ENCODE results near the gene PROC. TPM values are rescaled to one million over a fixed set of nuclear protein-coding genes. Genes with fewer than 3 reads are reported as not detected.

PROC gene
- total and polyA plus RNA-seq, 9 of the 15 experiments (the other 6 are each of a cell fraction or from before 2014, with no cell fraction given), result not detected

GRCh38 chr2:127434515-127434914 lies 16.3 kb downstream of the PROC start:
- in situ Hi-C loops (cut with MboI) (no loop called here), intact Hi-C loops (cut with micrococcal nuclease) (no loop called here)
- 18% methylated on average over 6 of the region's 6 CpGs for WGBS (ENCODE audit: insufficient coverage, low coverage, missing lambda C conversion rate)
- Histone ChIP-seq H3K9me3 (replicated peaks; ENCODE audit: control insufficient read depth, insufficient read depth, low read depth, low read length) (no peaks in the 10 kb centered on the region), H3K9ac (ENCODE audit: insufficient read depth in 1 of 2, low read depth in 2 of 2, low read length in 2 of 2) (no peak overlapping the region), H3K9me1 (ENCODE audit: control insufficient read depth, insufficient read depth, low read length) (no peaks in the 10 kb centered on the region), H3K79me2 (ENCODE audit: control insufficient read depth, insufficient read depth, low read length) (no peaks in the 10 kb centered on the region), H3K4me2 (ENCODE audit: insufficient read depth, low read length) (no peak overlapping the region), H2AFZ (ENCODE audit: low read depth, low read length) (no peak overlapping the region), H3K36me3 (ENCODE audit: control insufficient read depth, insufficient read depth, low read length) (no peaks in the 10 kb centered on the region), H3K4me1 (replicated peaks in 1 of 2; ENCODE audit: control insufficient read depth in 2 of 2, insufficient read depth in 2 of 2, low read length in 2 of 2) (no peaks in the 10 kb centered on the region), H3K4me3 (no peak overlapping the region), H3K27me3 (ENCODE audit: control insufficient read depth in 2 of 2, insufficient read depth in 2 of 2, low read length in 2 of 2) (peaks cover 2 to 19% of the 10 kb centered on the region in 2 experiments; a peak in 2 of 5 replicates), H4K20me1 (replicated peaks; ENCODE audit: control insufficient read depth, insufficient read depth, low read length) (no peaks in the 10 kb centered on the region), H3K27ac (ENCODE audit: extremely low read depth, low read depth, low read length) (no peak overlapping the region)
- FAIRE-seq, result peak; percentile 15
- ATAC-seq, result no peak
- no TSS peak for BruUV-seq (replicated peaks)
- no peak for DNase-seq (ENCODE audit: extremely low read depth in 1 of 4, low spot score in 3 of 4)
- ChIA-PET CTCF (ENCODE audit: low intra/inter-chr PET ratio) (no interaction called here), POLR2A (no interaction called here)
- peak; percentile 81 for TF ChIP-seq ZNF134 (CRISPR knock-in tag; conservative IDR thresholded peaks at IDR 0.05)
- no peak for TF ChIP-seq RFX1 (IDR thresholded peaks at IDR 0.05)

GRCh38 chr2:127437056-127437455 lies 18.8 kb downstream of the PROC start:
- WGBS (ENCODE audit: insufficient coverage, low coverage, missing lambda C conversion rate), result 12% methylated on average over 8 of the region's 9 CpGs
- DNase-seq (ENCODE audit: extremely low read depth in 1 of 4, low spot score in 3 of 4) (no peak), ATAC-seq (no peak), FAIRE-seq (no peak)
- CTCF ChIA-PET (ENCODE audit: low intra/inter-chr PET ratio), result interaction anchor here (0.6 kb wide), 1 partner anchor 131 kb away, joined by 7 read pairs; no protein-coding TSS in a partner anchor
- H3K36me3 ChIP-seq (ENCODE audit: control insufficient read depth, insufficient read depth, low read length), result no peaks in the 10 kb centered on the region
- H3K4me2 ChIP-seq (ENCODE audit: insufficient read depth, low read length), result no peak overlapping the region
- no peak overlapping the region for H3K4me3 ChIP-seq
- H3K9me3 ChIP-seq (replicated peaks; ENCODE audit: control insufficient read depth, insufficient read depth, low read depth, low read length), result no peaks in the 10 kb centered on the region
- POLR2A ChIA-PET, result interaction anchor here (0.6 to 1.3 kb wide), 4 partner anchors 10 to 176 kb away, joined by 3 to 5 read pairs (median 4); no protein-coding TSS in a partner anchor
- H3K4me1 ChIP-seq (replicated peaks in 1 of 2; ENCODE audit: control insufficient read depth in 2 of 2, insufficient read depth in 2 of 2, low read length in 2 of 2), result no peaks in the 10 kb centered on the region
- no peaks in the 10 kb centered on the region for H4K20me1 ChIP-seq (replicated peaks; ENCODE audit: control insufficient read depth, insufficient read depth, low read length)
- intact Hi-C loops (cut with micrococcal nuclease), result no loop called here
- H3K79me2 ChIP-seq (ENCODE audit: control insufficient read depth, insufficient read depth, low read length), result no peaks in the 10 kb centered on the region
- no TSS peak for BruUV-seq (replicated peaks)
- in situ Hi-C loops (cut with MboI), result no loop called here
- H2AFZ ChIP-seq (ENCODE audit: low read depth, low read length), result no peak overlapping the region
- no peak overlapping the region for H3K27ac ChIP-seq (ENCODE audit: extremely low read depth, low read depth, low read length)
- peaks cover 0 to 7% of the 10 kb centered on the region in 2 experiments; a peak in 2 of 5 replicates for H3K27me3 ChIP-seq (ENCODE audit: control insufficient read depth in 2 of 2, insufficient read depth in 2 of 2, low read length in 2 of 2)
- no peak overlapping the region for H3K9ac ChIP-seq (ENCODE audit: insufficient read depth in 1 of 2, low read depth in 2 of 2, low read length in 2 of 2)
- H3K9me1 ChIP-seq (ENCODE audit: control insufficient read depth, insufficient read depth, low read length), result no peaks in the 10 kb centered on the region
- TF ChIP-seq RBBP5 (IDR thresholded peaks at IDR 0.05; ENCODE audit: borderline replicate concordance, insufficient read depth, low read length, poor library complexity, severe bottlenecking), result no peak
- no peak for TF ChIP-seq POLR2B (IDR thresholded peaks at IDR 0.05; ENCODE audit: low read depth, partially characterized antibody)
- no peak for TF ChIP-seq ESRRA (IDR thresholded peaks at IDR 0.05; ENCODE audit: borderline replicate concordance, low read depth)
- TF ChIP-seq FOXJ2 (tag; IDR thresholded peaks at IDR 0.05), result no peak
- no peak for TF ChIP-seq ZNF586 (CRISPR knock-in tag; conservative IDR thresholded peaks at IDR 0.05)
- no peak for TF ChIP-seq CHD2 (IDR thresholded peaks at IDR 0.05; ENCODE audit: low read depth, low read length)
- TF ChIP-seq SIN3A (IDR thresholded peaks at IDR 0.05; ENCODE audit: borderline replicate concordance in 2 of 2, control insufficient read depth in 1 of 2, low read depth in 2 of 2, low read length in 2 of 2), result no peak
- no peak for TF ChIP-seq SNRNP70 (optimal IDR thresholded peaks at IDR 0.05; ENCODE audit: low read depth, low read length)
- TF ChIP-seq, protein P1, sequence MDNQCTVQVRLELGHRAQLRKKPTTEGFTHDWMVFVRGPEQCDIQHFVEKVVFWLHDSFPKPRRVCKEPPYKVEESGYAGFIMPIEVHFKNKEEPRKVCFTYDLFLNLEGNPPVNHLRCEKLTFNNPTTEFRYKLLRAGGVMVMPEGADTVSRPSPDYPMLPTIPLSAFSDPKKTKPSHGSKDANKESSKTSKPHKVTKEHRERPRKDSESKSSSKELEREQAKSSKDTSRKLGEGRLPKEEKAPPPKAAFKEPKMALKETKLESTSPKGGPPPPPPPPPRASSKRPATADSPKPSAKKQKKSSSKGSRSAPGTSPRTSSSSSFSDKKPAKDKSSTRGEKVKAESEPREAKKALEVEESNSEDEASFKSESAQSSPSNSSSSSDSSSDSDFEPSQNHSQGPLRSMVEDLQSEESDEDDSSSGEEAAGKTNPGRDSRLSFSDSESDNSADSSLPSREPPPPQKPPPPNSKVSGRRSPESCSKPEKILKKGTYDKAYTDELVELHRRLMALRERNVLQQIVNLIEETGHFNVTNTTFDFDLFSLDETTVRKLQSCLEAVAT (IDR thresholded peaks at IDR 0.05), result no peak
- no peak for TF ChIP-seq FOXP1 (CRISPR knock-in tag; IDR thresholded peaks at IDR 0.05)
- TF ChIP-seq CCNT2 (IDR thresholded peaks at IDR 0.05; ENCODE audit: borderline replicate concordance, extremely low read depth, insufficient read length, low read depth, low read length), result no peak
- no peak for TF ChIP-seq FOSL1 (tag; conservative IDR thresholded peaks at IDR 0.05)
- TF ChIP-seq STAT5B (CRISPR knock-in tag; IDR thresholded peaks at IDR 0.05), result no peak
